COLO829 (cell line): ENCODE data around the gene CROCC2.

Experiments used
- DNase-seq: peaks from one replicate; pipeline ENCODE4 v3.0.0; 2012; ENCODE audit warnings: low spot score

Gene CROCC2

DNA sequence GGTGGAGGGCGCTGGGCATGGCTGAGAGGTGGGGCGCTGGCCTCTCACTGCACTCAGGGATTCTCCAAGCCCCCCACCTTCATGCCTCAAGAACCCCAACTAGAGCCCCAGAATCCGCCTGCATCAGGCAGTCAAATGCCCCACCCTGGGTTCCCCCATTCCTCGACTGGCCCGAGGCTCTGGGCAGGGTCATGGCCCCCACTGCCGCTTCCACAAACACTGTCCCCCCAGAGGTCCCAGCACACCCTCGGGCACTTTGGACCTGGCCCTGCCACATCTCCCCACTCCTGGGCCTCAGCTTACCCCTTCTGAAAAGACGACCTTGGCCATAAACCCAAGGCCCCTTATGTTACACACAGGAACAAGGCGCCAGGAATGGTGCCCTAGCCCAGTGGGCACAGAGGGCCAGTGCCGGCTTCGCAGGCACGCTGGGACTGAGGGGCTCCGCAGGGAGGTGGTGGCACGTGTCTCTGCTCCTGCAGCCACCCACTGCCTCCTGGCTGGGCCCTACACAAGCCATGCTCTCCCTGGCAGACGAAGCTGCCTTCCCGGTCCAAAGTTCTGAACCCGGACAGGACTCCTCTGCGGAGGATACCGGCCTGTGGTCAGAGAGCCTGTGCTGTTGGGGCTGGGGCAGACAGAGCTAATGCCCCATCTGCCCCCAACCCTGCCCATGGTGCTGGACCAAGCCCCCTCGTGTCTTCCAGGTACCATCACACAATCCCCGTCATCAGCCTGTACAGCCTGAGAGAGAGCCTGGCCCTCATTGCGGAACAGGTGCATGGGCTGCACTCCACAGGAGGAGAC lies 30.7 kb upstream of the CROCC2 start:
- no peak for DNase-seq

DNA sequence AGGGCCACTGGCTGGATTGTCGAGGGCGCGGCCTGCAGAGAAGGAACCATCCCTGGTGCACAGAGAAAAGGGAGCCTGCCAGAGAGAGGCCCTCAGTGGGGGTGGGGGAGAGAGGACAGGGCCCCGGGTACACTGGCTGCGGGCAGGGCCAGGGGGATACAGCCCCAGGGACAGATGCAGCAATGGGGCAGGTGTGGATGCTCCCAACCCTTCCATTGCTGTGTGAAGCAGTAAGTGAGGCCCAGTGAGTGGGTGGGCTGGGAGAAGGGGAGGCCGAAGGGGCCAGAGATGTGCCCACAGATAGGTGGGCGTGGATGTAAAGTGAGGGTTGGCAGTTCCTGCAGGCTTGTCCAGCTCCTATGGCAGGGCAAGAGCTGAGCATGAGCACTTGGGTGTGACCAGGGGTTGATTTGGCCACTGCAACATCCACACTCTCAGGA lies 30.1 kb upstream of the CROCC2 start:
- DNase-seq: no peak

DNA sequence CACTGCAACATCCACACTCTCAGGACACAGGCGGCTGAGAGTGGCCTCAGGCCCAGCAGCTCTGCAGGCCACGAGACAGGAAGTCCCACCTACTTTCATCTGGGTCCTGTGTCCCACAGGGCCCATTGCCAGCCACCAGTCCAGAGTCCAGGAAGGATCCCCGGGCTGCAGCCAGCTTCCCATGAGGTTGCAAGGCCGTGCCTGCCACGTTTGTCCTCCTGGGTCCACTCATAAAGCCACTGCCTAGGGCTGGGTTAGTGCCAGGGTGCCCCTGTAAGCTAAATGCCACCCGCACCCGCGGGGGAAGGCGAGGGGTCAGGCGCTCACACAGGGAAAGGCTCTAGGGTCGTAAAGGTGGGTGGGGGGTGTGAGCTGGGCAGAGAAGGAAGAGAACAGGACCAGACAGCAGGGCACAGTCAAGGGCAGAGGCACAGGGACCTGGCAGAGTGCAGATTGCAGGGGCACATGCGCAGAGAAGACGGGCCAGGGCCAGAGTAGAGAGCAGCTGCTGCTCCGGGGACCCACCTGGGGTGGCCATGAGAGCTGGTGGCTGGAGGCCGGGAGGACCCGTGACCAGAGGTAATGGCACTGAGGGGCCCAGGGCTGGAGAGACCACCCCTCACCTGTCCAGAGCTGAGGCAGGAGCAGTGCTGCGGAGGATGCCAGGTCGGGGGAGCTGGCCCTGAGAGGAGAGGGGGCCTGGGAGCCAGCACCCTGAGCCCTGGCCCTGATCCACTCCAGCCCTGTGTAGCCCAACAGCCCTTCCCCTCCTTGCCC lies 29.5 kb upstream of the CROCC2 start:
- DNase-seq: no peak

DNA sequence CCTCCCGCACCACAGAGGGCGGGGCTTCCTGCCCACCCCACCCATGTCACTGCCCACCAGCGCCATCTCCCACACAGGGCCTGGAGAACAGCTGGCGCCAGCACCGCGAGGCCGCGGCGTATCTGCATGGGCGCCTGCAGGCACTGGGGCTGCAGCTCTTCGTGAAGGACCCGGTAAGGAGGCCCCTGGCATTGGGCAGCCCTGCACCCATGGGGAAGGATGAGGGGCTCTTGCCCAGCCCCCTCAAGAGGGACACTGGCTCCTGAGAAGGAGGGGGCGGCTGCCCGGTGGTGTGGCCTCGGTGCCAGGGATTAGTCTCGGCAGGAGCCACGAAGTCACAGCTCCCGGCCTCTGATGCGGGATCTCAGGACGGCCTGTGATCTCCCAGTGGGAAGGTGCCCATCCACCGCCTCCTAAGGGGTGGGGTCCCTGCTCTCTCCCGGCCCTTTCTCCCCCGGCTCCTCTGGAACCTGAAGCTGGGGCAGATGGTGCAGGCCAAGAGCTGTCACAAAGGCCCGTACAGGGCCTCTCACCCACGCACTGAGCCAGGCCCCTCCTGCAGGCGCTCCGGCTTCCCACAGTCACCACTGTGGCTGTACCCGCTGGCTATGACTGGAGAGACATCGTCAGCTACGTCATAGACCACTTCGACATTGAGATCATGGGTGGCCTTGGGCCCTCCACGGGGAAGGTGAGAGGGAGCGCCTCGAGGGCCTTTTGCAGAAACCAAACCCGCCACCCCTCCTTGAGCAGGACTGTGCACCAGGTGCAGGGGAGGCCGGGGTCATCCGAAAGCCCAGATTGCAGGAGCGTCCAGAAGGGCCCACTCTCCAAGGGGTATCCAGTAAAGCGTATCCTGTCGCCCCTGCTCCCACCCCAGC lies 28.4 kb upstream of the CROCC2 start:
- DNase-seq: no peak

DNA sequence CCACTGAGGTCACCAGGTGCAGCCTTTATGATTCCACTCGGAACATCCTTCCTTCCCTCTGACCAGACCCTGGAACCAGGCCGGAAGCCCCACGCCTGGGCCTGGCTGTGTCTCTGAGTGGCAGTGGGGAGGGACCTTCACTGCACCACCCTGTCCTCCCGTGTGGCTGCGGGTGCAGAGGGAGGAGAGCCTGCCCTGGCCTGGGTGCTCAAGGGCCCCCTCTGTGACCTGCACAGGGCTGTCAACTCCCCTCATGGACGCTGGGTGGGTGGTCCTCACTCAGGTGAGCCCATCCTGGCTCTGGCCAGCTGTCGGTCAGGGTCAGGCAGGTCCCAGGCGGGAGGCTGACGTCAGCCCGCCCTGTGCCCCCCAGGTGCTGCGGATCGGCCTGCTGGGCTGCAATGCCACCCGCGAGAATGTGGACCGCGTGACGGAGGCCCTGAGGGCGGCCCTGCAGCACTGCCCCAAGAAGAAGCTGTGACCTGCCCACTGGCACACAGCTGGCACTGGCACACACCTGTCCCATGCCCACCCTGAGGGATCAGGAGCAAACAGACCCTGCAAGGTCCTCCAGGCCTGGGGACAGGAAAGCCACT lies 27.7 kb upstream of the CROCC2 start:
- no peak for DNase-seq

GRCh38 chr2:240879105-240879504 lies 27.0 kb upstream of the CROCC2 start:
- DNase-seq: no peak

DNA sequence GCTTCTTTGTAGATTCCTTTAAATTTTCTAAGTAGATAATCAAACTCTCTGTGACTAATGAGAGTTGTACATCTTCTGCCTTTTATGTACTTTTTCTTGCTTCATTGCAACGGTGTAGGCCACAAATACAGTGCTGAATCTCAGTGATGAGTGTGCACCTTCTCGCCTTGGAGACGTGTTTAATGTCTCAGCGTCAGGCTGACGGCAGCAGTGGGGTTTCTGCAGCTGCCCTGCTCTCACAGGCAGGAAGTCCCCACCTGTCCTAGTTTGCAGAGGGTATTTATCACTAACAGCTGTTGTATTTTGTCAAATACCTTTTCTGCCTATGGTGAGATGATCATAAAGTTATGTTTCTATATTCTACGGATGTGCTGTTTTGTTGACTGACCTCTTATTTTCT lies 24.2 kb upstream of the CROCC2 start:
- no peak for DNase-seq

GRCh38 chr2:240884221-240884620 lies 21.9 kb upstream of the CROCC2 start:
- no peak for DNase-seq

- no peak for DNase-seq
Observed at GRCh38 chr2:240884745-240885144, 21.4 kb upstream of the CROCC2 start.

- no peak for DNase-seq
Observed at GRCh38 chr2:240885566-240885965, 20.6 kb upstream of the CROCC2 start.

DNA sequence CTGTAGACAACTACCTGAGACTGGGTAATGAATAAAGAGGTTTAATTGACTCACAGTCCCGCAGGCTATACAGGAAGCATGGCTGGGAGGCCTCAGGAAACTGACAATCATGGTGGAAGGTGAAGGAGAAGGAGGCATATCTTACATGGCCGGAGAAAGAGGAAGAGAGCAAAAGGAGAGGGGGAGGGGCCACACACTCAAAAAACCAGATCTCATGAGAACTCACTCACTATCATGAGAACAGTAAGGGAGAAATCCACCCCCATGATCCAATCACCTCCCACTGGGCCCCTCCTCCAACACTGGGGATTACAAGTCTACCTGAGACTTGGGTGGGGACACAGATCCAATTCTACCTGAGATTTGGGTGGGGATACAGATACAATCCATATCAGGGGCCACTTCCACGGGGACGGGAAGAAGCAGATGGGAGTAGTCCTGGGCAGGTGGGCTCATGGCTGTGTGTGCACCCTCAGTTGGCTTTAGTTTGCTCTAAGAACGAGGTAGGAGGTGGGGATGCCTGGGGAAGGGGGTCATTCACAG lies 20.0 kb upstream of the CROCC2 start:
- no peak for DNase-seq

GRCh38 chr2:240886678-240887609 lies 19.2 kb upstream of the CROCC2 start:
- DNase-seq: no peak

DNA sequence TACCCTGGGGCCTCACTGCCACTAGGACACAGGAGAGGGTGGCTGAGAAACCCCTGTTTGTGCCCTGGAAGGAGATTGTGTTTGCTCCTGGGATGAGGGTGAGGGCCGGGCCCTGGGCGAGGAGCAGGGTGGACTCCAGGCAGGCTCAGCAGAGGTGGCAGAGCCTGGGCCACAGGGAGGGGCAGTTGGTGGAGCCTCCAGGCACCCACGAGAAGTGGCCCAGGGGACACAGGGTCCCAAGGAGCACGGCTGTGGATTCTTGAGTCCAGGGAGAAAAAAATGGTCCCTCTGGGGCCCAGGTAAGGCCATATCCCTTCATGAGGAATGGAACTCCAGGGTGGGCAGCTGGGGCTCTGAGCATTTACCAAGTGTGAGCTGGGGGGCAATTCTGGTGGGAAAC lies 18.5 kb upstream of the CROCC2 start:
- no peak for DNase-seq

GRCh38 chr2:240888130-240888889 lies 17.8 kb upstream of the CROCC2 start:
- DNase-seq: no peak

DNA sequence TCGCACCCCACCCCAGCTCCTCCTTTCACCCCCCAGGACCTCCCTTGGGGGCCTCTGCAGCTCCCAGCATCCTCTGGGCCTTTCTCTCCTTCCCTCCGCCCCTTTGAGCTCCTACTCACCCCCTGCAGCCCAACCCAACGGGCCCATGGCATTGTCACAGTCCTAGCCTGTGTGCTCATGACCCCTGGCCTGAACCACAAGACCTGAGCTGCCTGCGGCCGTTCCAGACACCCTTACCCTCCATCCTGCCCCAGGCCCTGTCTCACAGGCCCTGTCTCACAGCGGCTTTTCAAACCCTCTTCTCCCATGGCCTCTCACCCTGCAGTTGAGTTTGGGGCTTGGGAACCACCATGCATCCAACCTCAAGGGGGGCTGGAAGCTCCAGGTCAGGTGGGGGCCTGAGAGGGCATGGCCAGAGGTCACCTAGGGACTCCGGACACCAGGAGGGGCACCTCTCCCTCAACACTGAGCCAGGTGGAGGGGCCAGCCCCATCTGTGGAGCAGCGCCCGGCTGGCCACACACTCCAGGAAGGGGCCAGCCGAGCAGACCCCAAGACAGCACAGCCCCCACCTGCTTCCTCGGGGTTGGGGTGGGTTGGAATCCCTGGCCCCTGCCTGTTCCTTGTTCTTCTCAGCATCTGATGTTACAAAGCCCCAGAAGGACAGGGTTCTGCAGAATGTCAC lies 17.1 kb upstream of the CROCC2 start:
- no peak for DNase-seq

- DNase-seq: no peak
Observed at GRCh38 chr2:240889601-240890560, 16.3 kb upstream of the CROCC2 start.

- no peak for DNase-seq
Observed at GRCh38 chr2:240890691-240891090, 15.4 kb upstream of the CROCC2 start.
